HepG2 (cell line): ENCODE data around the gene LAMP1. TPM values are rescaled to one million over a fixed set of nuclear protein-coding genes. Genes with fewer than 3 reads are reported as not detected.
A peak's percentile ranks its signal among the peaks of the same experiment; 100 is the strongest.

Source experiments
- AGO1 ChIP-seq: fragments of 200-400 bp; formaldehyde crosslinking; IDR thresholded peaks from 2 replicates; pipeline ENCODE4 v1.6.1; 2017; ENCODE audit warnings: mild to moderate bottlenecking, low read depth, low read length, moderate library complexity; ENCODE audit not compliant: poor library complexity, severe bottlenecking
- FLYWCH1 ChIP-seq: sonication (generic); formaldehyde crosslinking; IDR thresholded peaks from 2 replicates; pipeline ENCODE4 v1.8.1; 2023; ENCODE audit warnings: mild to moderate bottlenecking, missing genetic modification reagents
- GFI1 ChIP-seq: sonication (generic); formaldehyde crosslinking; IDR thresholded peaks from 2 replicates; pipeline ENCODE4 v1.5.0; 2020; ENCODE audit warnings: missing genetic modification reagents, mild to moderate bottlenecking, borderline replicate concordance
- GTF3A ChIP-seq: sonication (generic); formaldehyde crosslinking; conservative IDR thresholded peaks from 2 replicates; pipeline ENCODE4 v1.4.0; 2020; ENCODE audit warnings: mild to moderate bottlenecking, missing genetic modification reagents
- HDAC1 ChIP-seq: sonication (generic); formaldehyde crosslinking; IDR thresholded peaks from 2 replicates; pipeline ENCODE4 v1.5.1; 2020; ENCODE audit warnings: mild to moderate bottlenecking, missing genetic modification reagents
- HDAC2 ChIP-seq: sonication (generic); formaldehyde crosslinking; IDR thresholded peaks from 2 replicates; pipeline ENCODE4 v1.4.0; 2020; ENCODE audit warnings: missing genetic modification reagents
- NFE2L1 ChIP-seq: sonication (generic); formaldehyde crosslinking; IDR thresholded peaks from 2 replicates; pipeline ENCODE4 v1.4.0; 2020; ENCODE audit warnings: missing genetic modification reagents, mild to moderate bottlenecking, borderline replicate concordance
- RBFOX2 ChIP-seq: fragments of 200-400 bp; formaldehyde crosslinking; IDR thresholded peaks from 2 replicates; pipeline ENCODE4 v1.6.1; 2017; ENCODE audit warnings: low read depth, mild to moderate bottlenecking, low read length
- REPIN1 ChIP-seq: sonication (generic); formaldehyde crosslinking; IDR thresholded peaks from 2 replicates; pipeline ENCODE4 v1.8.0; 2022; ENCODE audit warnings: missing genetic modification reagents, low read depth, mild to moderate bottlenecking, borderline replicate concordance
- RFXAP ChIP-seq: sonication (generic); formaldehyde crosslinking; IDR thresholded peaks from 2 replicates; pipeline ENCODE4 v1.4.0; 2020; ENCODE audit warnings: missing genetic modification reagents, borderline replicate concordance
- SNAPC2 ChIP-seq: sonication (generic); formaldehyde crosslinking; IDR thresholded peaks from 2 replicates; pipeline ENCODE4 v1.8.1; 2022; ENCODE audit warnings: mild to moderate bottlenecking, missing genetic modification reagents
- SRSF4 ChIP-seq: fragments of 200-400 bp; formaldehyde crosslinking; IDR thresholded peaks from one replicate; pipeline ENCODE4 v1.6.1; 2018; ENCODE audit warnings: mild to moderate bottlenecking, low read depth, low read length, moderate library complexity; ENCODE audit not compliant: poor library complexity, severe bottlenecking
- WIZ ChIP-seq: sonication (generic); formaldehyde crosslinking; IDR thresholded peaks from 2 replicates; pipeline ENCODE4 v1.5.1; 2020; ENCODE audit warnings: mild to moderate bottlenecking, missing genetic modification reagents
- ZNF207 ChIP-seq: fragments of 450-650 bp; IDR thresholded peaks from 2 replicates; pipeline ENCODE4 v1.6.1; 2016; ENCODE audit warnings: antibody characterized with exemption, borderline replicate concordance
- ZNF354B ChIP-seq: sonication (generic); formaldehyde crosslinking; IDR thresholded peaks from 2 replicates; pipeline ENCODE4 v1.8.0; 2022; ENCODE audit warnings: mild to moderate bottlenecking, missing genetic modification reagents
- ZNF788 ChIP-seq: sonication (generic); formaldehyde crosslinking; IDR thresholded peaks from 2 replicates; pipeline ENCODE4 v1.5.0; 2020; ENCODE audit warnings: mild to moderate bottlenecking, missing genetic modification reagents, borderline replicate concordance
- polyA plus RNA-seq, 8 experiments: library from polyadenylated mRNA; depleted of rRNA in 3 of 8; stranded (reverse) in 7 of 8; unstranded in 1 of 8; fragments of >200 nt; fragmentation: Illumina TruSeq in 4 of 8; extraction: Trizol in 4 of 8; gene quantifications; 2 replicates each; pipeline versions ENCODE4 v1.2.1 to v1.2.3, GENCODE V29; 2011 to 2016; ENCODE audit warnings: low read depth in 4 of 8, missing spikeins in 1 of 8, mixed read lengths in 1 of 8; ENCODE audit not compliant: insufficient read depth in 1 of 8
- total RNA-seq, 5 experiments: library from RNA; depleted of rRNA; stranded (reverse); fragments of >200 nt; fragmentation: Illumina TruSeq; extraction: Trizol; gene quantifications; 2 replicates each; pipeline ENCODE4 v1.2.3, GENCODE V29; 2016; ENCODE audit warnings: low read depth in 1 of 5
- TF ChIP-seq, protein P1 (sequence below): sonication (generic); formaldehyde crosslinking; IDR thresholded peaks from 2 replicates; pipeline ENCODE4 v1.4.0; 2020; ENCODE audit warnings: mild to moderate bottlenecking, missing genetic modification reagents
- TF ChIP-seq, protein P2 (sequence below): IDR thresholded peaks from 2 replicates; pipeline ENCODE4 v1.6.1; 2016; ENCODE audit warnings: control low read depth
- TF ChIP-seq, protein P3 (sequence below): sonication (generic); formaldehyde crosslinking; IDR thresholded peaks from 2 replicates; pipeline ENCODE4 v1.8.1; 2023; ENCODE audit warnings: mild to moderate bottlenecking, inconsistent platforms, moderate library complexity, missing genetic modification reagents, borderline replicate concordance

Gene LAMP1
- total and polyA plus RNA-seq, 2 of the 13 experiments (the other 11 are each of a cell fraction or from before 2014, with no cell fraction given), result 103 to 112 TPM

DNA sequence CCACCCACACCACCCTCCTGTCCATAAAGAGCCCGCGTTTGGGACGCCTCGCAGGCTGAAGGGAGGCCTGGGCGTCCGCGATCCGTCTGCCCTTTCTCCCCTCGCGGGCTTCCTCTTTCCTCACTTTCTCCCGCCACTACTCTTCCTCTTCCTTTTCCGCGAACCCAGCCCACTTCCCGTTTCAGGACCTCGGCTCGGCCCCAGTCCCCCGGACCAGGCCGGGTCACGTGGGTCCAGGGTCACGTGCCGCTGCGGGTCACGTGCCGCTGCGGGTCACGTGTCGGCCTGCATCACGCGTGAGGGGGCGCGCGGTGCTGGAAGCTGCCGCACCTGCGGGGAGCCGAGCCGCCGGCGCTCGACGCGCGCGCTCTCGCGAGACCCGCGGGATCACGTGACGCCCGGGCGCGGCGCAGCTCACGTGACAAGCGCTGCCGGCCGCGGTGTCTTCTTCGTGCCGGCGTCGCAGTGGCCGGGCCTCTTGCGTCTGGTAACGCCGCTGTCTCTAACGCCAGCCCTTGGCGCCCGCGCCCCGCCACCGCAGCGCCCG is at the start of gene LAMP1 (continued):
- TF ChIP-seq, protein P1, sequence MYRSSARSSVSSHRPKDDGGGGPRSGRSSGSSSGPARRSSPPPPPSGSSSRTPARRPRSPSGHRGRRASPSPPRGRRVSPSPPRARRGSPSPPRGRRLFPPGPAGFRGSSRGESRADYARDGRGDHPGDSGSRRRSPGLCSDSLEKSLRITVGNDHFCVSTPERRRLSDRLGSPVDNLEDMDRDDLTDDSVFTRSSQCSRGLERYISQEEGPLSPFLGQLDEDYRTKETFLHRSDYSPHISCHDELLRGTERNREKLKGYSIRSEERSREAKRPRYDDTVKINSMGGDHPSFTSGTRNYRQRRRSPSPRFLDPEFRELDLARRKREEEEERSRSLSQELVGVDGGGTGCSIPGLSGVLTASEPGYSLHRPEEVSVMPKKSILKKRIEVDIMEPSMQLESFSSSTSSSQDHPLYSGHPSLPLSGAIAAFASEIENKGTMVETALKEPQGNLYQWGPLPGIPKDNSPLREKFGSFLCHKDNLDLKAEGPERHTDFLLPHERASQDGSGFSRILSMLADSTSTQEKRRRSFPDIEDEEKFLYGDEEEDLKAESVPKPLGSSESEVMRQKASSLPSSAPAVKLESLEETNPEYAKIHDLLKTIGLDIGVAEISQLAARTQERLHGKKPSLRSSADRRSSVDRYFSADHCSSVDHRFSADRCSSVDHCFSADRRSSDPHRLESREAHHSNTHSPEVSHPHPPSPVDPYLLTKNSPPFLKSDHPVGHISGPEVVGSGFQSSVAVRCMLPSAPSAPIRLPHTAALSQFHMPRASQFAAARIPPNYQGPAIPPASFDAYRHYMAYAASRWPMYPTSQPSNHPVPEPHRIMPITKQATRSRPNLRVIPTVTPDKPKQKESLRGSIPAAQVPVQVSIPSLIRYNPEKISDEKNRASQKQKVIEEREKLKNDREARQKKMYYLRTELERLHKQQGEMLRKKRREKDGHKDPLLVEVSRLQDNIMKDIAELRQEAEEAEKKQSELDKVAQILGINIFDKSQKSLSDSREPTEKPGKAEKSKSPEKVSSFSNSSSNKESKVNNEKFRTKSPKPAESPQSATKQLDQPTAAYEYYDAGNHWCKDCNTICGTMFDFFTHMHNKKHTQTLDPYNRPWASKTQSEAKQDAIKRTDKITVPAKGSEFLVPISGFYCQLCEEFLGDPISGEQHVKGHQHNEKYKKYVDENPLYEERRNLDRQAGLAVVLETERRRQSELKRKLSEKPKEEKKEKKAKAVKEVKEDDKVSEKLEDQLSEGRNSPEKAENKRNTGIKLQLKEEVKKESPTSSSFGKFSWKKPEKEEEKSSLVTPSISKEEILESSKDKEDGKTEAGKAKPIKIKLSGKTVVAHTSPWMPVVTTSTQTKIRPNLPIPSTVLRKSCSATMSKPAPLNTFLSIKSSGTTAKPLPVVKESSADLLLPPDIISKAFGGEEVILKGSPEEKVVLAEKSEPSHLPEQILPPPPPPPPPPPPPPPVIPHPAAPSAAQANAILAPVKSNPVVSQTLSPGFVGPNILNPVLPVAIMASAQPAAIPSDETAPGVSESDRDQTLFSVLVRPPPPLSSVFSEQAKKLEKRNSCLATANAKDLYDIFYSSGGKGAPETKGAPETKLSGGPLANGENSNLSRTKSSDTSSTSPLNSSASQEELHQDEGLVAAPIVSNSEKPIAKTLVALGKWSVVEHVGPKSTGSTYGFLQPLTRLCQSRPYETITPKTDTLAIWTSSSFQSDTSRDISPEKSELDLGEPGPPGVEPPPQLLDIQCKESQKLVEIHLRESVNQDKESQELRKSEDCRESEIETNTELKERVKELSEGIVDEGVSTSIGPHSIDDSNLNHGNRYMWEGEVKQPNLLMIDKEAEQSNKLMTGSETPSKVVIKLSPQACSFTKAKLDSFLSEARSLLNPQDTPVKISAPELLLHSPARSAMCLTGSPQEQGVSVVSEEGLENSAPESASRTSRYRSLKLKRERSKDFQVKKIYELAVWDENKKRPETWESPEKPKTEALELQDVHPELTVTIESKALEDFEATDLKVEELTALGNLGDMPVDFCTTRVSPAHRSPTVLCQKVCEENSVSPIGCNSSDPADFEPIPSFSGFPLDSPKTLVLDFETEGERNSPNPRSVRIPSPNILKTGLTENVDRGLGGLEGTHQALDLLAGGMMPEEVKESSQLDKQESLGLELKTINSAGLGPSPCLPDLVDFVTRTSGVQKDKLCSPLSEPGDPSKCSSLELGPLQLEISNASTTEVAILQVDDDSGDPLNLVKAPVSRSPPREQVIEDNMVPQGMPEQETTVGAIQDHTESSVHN (CRISPR knock-in tag), result peak; percentile 92; the same call in 1 of the 2 replicates
- TF ChIP-seq, protein P2, sequence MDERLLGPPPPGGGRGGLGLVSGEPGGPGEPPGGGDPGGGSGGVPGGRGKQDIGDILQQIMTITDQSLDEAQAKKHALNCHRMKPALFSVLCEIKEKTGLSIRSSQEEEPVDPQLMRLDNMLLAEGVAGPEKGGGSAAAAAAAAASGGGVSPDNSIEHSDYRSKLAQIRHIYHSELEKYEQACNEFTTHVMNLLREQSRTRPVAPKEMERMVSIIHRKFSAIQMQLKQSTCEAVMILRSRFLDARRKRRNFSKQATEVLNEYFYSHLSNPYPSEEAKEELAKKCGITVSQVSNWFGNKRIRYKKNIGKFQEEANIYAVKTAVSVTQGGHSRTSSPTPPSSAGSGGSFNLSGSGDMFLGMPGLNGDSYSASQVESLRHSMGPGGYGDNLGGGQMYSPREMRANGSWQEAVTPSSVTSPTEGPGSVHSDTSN (CRISPR knock-in tag), result no peak
- TF ChIP-seq RFXAP (CRISPR knock-in tag) (peak; percentile 93; the same call in 1 of the 2 replicates), AGO1 (peak; percentile 53), HDAC1 (CRISPR knock-in tag) (peak; percentile 100), WIZ (CRISPR knock-in tag) (no peak; the same call in 1 of the 2 replicates), ZNF354B (CRISPR knock-in tag) (no peak), GTF3A (CRISPR knock-in tag) (no peak), RBFOX2 (peak; percentile 90), ZNF207 (no peak; the same call in 1 of the 2 replicates), NFE2L1 (CRISPR knock-in tag) (peak; percentile 67; the same call in 1 of the 2 replicates), HDAC2 (peak; percentile 98), ZNF788 (CRISPR knock-in tag) (peak; percentile 97), GFI1 (CRISPR knock-in tag) (peak; percentile 87; the same call in 1 of the 2 replicates), FLYWCH1 (0 out of 2 replicates have a peak, but pooled peaks have one; percentile 96), REPIN1 (peak; percentile 94), SNAPC2 (CRISPR knock-in tag) (peak; percentile 71; the same call in 1 of the 2 replicates), SRSF4 (no peak)
- TF ChIP-seq, protein P3, sequence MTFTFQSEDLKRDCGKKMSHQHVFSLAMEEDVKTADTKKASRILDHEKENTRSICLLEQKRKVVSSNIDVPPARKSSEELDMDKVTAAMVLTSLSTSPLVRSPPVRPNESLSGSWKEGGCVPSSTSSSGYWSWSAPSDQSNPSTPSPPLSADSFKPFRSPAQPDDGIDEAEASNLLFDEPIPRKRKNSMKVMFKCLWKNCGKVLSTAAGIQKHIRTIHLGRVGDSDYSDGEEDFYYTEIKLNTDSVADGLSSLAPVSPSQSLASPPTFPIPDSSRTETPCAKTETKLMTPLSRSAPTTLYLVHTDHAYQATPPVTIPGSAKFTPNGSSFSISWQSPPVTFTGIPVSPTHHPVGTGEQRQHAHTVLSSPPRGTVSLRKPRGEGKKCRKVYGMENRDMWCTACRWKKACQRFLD, result no peak
